Measurements from ENCODE around the gene ADAMTS17.

Gene ADAMTS17

GRCh38 chr15:100022391-100022790, 319.4 kb downstream of the ADAMTS17 start:
- Histone ChIP-seq H3K79me2 (no peaks in the 10 kb centered on the region), H3K4me1 (no peaks in the 10 kb centered on the region), H3K4me2 (ENCODE audit: low read length) (no peak overlapping the region), H2AFZ (no peak overlapping the region), H3K27me3 (ENCODE audit: control insufficient read depth, insufficient read depth, low read length) (no peaks in the 10 kb centered on the region), H3K27ac (no peak overlapping the region), H3K9me3 (ENCODE audit: control insufficient read depth, low read length) (no peaks in the 10 kb centered on the region), H3K4me3 (ENCODE audit: low read depth, low read length) (no peak overlapping the region), H3K9ac (no peak overlapping the region), H3K36me3 (ENCODE audit: control insufficient read depth, insufficient read depth, low read length) (no peaks in the 10 kb centered on the region)
- no peak for TF ChIP-seq CTCF (IDR thresholded peaks at IDR 0.05)

GRCh38 chr15:100021653-100022052, 320.1 kb downstream of the ADAMTS17 start:
- no peaks in the 10 kb centered on the region for H3K4me1 ChIP-seq
- TF ChIP-seq CTCF (IDR thresholded peaks at IDR 0.05), result no peak
- no peak overlapping the region for H3K4me2 ChIP-seq (ENCODE audit: low read length)
- no peak overlapping the region for H3K27ac ChIP-seq
- no peak overlapping the region for H3K4me3 ChIP-seq (ENCODE audit: low read depth, low read length)
- no peaks in the 10 kb centered on the region for H3K27me3 ChIP-seq (ENCODE audit: control insufficient read depth, insufficient read depth, low read length)
- H3K9me3 ChIP-seq (ENCODE audit: control insufficient read depth, low read length), result no peaks in the 10 kb centered on the region
- H2AFZ ChIP-seq, result no peak overlapping the region
- H3K9ac ChIP-seq, result no peak overlapping the region
- H3K36me3 ChIP-seq (ENCODE audit: control insufficient read depth, insufficient read depth, low read length), result no peaks in the 10 kb centered on the region
- no peaks in the 10 kb centered on the region for H3K79me2 ChIP-seq

- Histone ChIP-seq H2AFZ (no peak overlapping the region), H3K36me3 (ENCODE audit: control insufficient read depth, insufficient read depth, low read length) (no peaks in the 10 kb centered on the region), H3K9ac (no peak overlapping the region), H3K4me2 (ENCODE audit: low read length) (no peak overlapping the region), H3K27ac (no peak overlapping the region), H3K27me3 (ENCODE audit: control insufficient read depth, insufficient read depth, low read length) (no peaks in the 10 kb centered on the region), H3K4me3 (ENCODE audit: low read depth, low read length) (no peak overlapping the region), H3K9me3 (ENCODE audit: control insufficient read depth, low read length) (no peaks in the 10 kb centered on the region), H3K79me2 (no peaks in the 10 kb centered on the region), H3K4me1 (no peaks in the 10 kb centered on the region)
- no peak for TF ChIP-seq CTCF (IDR thresholded peaks at IDR 0.05)
Measured at GRCh38 chr15:100020614-100021013, 321.2 kb downstream of the ADAMTS17 start.

- no peak overlapping the region for H3K27ac ChIP-seq
- H3K9me3 ChIP-seq (ENCODE audit: control insufficient read depth, low read length), result no peaks in the 10 kb centered on the region
- no peak overlapping the region for H3K9ac ChIP-seq
- H3K4me2 ChIP-seq (ENCODE audit: low read length), result no peak overlapping the region
- no peaks in the 10 kb centered on the region for H3K4me1 ChIP-seq
- H2AFZ ChIP-seq, result no peak overlapping the region
- no peaks in the 10 kb centered on the region for H3K27me3 ChIP-seq (ENCODE audit: control insufficient read depth, insufficient read depth, low read length)
- no peak for TF ChIP-seq CTCF (IDR thresholded peaks at IDR 0.05)
- no peak overlapping the region for H3K4me3 ChIP-seq (ENCODE audit: low read depth, low read length)
- no peaks in the 10 kb centered on the region for H3K36me3 ChIP-seq (ENCODE audit: control insufficient read depth, insufficient read depth, low read length)
- no peaks in the 10 kb centered on the region for H3K79me2 ChIP-seq
Measured at GRCh38 chr15:100020189-100020588, 321.6 kb downstream of the ADAMTS17 start.

- Histone ChIP-seq H3K36me3 (ENCODE audit: control insufficient read depth, insufficient read depth, low read length) (no peaks in the 10 kb centered on the region), H3K4me2 (ENCODE audit: low read length) (no peak overlapping the region), H3K79me2 (no peaks in the 10 kb centered on the region), H3K27me3 (ENCODE audit: control insufficient read depth, insufficient read depth, low read length) (no peaks in the 10 kb centered on the region), H3K9me3 (ENCODE audit: control insufficient read depth, low read length) (no peaks in the 10 kb centered on the region), H3K27ac (no peak overlapping the region), H3K9ac (no peak overlapping the region), H3K4me3 (ENCODE audit: low read depth, low read length) (no peak overlapping the region), H2AFZ (no peak overlapping the region), H3K4me1 (no peaks in the 10 kb centered on the region)
- TF ChIP-seq CTCF (IDR thresholded peaks at IDR 0.05), result no peak
Measured at GRCh38 chr15:100019601-100020000, 322.2 kb downstream of the ADAMTS17 start.
